ENCODE results near the gene LRP4.

Gene LRP4

DNA sequence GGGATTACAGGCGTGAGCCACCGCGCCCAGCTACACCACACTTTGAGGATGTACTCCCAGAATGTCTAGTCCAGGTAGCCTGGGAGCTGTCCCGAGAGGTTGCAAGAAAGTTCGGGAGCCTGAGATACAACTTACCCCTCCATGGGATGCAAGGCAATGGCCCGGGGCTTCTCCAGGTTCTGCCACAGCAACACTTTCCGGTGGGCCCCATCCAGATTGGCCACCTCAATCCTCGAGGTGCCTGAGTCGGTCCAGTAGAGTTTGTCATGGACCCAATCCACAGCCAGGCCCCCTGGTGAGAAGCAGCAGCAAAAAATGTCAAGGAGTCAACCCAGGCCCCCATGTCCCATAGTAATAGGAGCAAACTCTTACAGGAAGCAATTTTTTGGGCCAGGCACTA is 25.5 kb downstream of the LRP4 start:
- no peak for DNase-seq

DNA sequence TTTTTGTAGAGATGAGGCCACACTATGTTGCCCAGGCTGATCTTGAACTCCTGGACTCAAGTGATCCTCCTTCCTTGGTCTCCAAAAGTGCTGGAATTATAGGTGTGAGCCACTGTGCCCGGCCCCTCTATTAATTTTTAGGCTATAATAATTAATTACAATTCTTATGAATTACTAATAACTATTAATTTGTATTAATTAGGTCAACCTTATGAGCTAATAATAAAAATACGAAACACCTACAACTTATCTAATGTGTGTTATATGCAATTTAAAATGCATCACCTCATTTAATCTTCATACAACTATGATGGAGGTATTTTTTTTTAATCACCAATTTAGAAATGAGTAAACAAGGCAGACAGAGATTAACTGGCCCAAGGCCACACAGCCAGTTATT is 26.2 kb downstream of the LRP4 start:
- DNase-seq = no peak

DNA sequence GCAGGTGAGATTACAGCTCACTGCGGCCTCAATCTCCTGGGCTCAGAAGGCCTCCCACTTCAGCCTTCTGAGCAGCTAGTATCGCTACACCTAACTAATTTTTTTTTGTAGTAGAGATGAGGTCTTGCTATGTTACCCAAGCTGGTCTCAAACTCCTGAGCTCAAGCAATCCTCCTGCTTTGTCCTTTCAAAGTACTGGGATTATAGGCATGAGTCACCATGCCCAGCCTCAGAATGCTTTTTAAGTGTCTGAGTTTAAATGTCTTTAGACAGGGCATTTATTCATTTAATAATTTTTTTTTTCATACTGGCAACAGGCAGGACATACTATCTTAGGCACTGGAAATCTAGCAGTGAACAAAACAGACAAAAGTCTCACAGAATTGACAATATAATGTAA is 27.7 kb downstream of the LRP4 start:
- DNase-seq = no peak

DNA sequence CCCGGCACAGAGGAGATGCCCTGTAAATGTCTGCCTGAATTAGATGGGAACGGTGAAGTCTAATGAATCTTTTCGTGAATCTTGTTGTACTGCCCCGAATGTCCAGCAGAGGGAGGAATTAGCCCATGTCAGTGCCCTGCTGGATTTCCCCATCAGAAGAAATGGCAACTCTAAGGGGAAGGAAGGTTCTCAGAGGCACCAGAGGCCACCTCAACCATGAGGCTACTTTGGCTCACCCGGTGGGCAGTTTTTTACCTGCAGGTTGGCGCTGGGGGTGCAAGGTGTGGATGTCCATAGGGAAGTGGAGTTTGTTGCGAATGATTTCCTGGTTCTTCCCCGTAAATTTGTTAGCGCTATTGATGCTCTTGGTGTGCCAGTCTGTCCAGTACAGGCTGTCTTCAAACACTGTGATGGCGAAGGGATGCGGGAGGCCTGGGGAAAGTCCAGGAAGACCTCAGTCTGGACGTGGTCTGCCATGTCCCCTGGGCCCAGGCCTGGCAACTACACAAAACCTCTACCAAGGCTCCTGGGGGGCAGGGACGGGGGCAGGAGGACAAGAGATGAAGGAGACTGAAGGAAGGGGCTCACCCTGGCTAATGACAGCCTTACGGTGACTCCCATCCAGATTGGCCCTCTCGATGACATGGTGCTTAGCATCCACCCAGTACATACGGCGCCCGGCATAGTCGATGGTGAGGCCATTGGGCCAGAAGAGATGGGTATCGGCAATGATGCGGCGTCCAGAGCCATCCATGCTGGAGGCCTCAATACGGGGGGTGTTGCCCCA is 28.5 kb downstream of the LRP4 start:
- peak; percentile 86 for DNase-seq

DNA sequence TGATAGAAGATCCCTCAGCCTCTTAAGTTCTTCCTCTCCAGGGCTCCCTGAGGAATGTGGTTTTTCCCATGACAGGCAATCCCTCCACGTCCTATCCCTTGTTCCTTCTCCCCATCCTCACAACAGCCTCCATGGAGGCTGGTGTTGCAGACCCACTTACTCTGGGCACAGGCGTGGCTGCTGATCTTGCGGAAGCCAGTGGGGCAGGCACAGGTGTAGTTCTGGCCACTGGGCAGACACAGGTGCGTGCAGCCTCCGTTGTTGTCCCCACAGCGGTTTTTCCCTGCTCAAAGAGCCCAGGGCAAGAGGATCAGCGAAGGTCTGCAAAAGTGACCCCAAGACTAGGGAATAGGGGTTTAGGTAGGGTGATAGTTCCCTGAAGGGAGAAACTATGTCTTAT is 29.1 kb downstream of the LRP4 start:
- no peak for DNase-seq

DNA sequence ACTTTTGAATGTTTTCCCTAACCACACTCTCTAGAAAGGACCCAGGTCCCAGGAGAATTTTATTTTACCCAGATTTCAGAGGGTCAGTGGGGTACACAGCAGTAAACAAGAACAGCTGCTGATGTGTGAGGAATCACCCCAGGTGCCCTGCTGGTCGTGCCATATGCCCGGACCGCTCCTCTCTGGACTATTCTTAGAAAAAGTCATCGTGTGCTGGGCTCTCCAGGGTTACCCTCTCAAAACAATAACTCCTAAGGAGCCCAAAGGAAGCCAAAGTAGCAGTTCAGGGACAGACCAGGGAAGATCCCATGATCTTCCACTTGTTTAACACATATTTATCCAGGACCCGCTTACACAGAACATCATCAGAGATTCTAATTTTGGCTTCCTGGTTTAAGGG is 29.7 kb downstream of the LRP4 start:
- no peak for DNase-seq

DNA sequence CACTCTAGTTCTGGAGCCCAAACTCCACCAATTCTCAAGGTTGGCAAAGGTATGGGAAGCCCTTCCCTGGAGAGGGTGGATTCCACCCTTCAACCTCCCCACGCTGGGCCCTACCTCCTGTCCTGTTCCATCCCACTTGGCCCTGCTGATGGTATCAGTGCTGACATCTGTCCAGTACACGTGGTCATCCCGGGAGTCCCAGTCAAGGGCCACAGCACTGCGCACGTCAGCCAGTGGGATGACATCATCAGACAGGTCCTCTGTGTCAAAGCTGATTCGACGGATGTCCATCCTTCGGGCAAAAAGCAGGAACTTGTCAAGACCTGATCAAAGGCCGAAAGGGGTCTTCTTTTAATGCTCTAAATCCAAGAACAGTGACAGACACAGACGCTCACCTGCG is 32.1 kb downstream of the LRP4 start:
- no peak for DNase-seq

DNA sequence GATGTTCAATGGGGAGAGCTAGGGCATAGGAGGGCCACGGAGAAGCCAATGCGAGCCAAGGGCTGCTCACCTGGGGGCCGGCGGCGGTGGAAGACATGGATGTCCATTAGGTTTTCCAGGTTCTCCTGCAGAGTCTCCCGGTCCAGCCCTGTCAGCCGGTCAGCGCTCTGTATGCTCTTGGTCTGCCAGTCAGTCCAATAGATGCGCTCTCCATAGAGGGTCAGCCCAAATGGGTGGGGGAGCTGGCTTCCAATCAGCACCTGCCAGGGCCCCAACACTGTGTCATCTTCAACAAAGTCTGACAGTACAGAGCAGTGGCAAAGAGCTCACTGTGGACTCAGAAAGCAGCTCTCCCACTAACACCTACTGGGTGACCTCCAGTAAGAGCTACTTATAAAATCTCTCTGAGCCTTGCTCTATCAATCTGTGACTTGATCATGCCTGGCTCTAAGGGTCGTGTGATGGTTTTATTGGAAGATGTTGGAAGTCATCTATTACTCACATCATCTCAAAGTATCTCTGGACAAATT is 39.2 kb downstream of the LRP4 start:
- no peak for DNase-seq

DNA sequence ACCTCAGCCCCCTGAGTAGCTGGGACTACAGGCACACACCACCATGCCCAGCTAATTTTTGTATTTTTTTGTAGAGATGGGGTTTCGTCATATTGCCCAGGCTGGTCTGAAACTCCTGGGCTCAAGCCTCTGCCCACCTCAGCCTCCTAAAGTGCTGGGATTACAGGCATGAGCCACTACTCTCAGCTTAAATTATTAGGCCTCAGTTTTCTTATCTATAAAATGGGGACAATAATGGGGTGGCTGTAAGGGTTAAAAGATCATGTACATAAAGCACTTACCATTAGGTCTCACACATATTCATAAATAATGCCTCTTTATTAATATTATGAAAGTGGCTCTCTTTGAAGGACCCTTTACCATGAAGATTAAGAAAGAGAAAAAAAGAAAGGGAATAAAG is 40.8 kb downstream of the LRP4 start:
- DNase-seq = no peak

DNA sequence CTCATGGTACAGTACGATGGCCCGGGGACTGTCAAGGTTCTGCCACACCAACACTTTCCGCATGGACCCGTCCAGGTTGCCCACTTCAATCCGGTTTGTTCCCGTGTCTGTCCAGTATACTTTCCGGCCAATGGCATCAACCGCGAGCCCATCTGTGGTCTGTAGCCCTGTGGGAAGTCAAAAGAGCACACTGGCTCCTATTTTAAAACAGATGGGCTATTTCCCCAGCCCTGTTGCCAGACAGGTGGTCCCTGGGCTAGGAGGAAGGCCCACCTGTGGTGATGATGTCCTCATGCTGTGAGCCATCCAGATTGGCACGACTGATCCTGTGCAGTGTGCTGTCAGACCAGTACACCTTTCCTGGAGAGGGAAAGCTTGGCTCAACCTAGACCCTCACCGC is 41.9 kb downstream of the LRP4 start:
- no peak for DNase-seq

DNA sequence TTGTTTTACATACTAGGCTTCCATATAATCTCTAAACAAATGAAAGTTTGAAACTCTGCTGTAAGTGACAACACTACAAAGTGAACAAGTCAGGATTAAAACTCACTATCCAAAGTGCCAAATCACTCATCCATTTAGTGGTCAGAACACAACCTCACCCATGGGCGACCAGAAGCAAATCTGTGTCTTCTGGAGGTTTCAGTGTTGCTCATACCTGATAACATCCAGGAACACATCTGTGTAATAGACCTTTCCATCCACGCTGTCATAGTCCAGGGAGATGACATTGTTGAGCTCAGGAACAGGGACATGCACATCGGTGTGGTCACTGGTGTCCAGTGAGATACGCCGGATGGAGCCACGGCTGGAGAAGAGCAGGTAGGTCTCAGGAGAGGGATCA is 43.8 kb downstream of the LRP4 start:
- no peak for DNase-seq

DNA sequence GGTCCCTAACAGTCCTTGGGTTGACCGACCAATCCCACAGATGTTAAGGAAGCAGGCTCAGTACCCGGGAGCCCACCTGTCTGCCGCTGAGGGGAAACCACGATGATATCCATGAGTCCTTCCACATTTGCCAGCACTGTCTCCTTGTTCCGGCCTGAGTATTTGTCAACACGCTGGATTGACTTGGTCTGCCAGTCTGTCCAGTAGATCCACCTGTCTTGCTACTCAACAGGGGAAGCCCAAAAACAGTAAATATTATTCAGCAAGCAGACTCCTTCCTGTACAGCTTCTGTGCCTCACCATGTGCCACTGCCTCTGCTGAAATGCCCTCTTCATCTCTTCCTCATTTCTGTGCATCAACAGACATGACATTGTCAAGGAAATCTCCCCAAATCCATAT is 49.4 kb downstream of the LRP4 start:
- no peak for DNase-seq

DNA sequence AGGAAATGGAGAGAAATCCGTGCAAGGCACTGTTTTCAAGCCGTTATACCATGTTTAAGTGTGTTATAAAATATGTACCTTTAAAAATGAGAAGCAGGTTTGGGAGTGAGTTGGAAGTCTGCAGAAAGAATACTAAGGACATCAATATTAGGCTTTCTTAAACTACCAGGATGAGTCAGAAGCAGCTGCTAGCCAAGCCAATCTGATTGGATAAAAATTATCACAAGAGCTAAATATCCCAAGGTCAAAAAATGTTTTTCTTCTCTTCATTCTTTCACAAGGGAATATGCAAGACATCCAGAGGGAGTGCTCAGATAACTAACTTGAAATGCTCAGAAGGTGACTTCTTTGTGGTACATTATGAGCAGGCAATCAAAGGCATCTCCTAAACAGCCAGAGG is 53.0 kb downstream of the LRP4 start:
- no peak for DNase-seq

DNA sequence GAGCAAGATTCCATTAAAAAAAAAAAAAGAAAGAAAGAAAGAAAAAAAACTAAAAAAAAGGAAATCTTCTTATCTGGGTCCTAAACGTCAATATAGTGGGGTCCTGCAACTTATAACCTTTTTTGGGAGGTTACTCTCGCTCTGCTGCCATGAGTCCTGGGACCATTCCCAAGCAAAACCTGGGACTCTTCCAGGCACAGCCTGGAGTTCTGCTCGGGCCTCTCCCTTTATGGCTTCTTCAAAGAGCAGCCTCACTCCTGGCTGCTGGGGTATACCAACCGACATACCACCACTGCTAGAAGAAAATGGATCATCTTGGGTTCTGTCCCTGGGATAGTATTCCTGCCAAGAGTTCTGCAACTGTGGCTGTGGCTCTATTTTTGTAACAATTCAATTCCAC is 58.1 kb downstream of the LRP4 start:
- no peak for DNase-seq

DNA sequence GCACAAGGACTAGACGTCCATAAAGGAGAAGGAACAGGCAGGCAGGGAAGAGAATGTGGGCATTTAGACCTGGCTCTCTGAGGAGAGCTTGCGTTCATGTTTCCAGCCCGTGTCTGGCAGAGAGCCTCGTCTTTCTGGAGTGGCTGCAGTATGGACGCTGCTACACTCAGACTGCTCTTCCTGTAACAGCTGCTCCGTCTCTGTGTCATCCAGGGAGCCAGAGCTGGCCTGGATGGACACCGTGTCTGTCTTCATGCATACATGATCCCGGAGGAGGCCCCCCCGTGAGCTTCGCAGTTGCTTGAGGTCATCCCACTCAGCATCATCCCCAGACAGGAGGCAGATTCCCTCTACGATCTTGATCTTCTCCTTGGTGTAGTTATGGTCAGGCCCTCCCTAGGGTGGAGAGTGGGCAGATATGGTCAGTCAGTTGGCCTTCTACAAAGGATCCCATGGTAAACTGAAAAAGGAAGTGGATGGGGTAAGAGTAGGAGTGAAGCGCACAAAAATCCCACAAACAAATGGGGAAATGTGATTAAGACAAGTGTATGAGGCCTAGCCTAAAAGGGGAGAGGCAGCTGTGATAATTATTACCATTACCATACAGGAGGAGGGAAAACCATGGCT is 59.3 kb downstream of the LRP4 start:
- no peak for DNase-seq

DNA sequence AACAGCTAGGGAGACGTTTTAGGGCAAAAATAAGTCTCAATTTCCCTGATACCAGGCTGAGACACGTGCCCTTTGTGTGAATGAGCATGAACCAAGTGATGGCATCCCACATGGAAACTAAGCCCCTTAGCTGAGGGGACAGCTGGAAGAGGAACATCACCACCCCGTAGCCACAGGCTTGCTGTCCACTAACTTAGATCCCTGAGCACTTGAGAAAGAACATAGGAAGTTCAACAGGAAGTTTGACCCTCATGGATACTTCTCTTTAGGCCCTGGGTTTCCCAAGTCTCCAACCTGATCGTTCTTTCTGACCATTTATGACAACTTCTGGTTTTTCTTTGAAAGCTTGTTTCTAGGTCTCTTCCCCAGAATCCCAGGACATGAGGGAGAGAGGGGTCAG is 60.7 kb downstream of the LRP4 start:
- DNase-seq = no peak

DNA sequence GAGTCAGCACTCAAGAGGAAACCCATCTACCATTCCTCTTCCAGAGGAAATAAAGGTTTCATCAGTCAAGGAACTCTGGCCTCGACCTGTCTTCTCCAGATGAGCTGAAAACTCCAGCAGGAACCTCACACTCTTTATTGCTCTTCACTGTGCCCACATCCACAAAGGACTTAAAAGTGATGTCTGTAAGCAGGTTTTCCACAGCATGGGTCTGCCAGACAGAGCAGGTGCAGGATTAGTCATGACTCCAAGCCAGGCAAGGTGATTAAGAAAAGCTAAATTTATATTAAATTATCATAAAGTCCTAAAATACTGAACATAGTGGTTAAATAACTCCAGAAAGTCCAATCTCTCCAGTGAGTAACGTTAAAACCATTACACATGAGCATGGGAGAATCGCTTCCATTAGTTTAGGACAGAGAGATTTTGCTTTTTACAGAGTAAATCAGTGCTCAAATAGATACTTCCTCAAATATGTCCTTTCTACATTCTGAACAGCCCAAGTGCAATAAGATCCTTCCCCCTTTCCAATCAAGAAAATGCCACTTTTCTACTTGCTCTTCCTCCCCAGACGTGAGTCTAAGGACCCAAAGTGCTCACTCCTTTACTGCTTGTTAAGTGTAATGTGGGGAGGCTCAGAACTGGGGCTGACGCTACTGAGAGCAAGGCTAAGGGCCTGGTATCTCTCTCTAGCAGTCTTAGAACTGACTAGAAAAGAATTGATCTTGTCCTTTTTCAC is 61.6 kb downstream of the LRP4 start:
- DNase-seq = no peak

DNA sequence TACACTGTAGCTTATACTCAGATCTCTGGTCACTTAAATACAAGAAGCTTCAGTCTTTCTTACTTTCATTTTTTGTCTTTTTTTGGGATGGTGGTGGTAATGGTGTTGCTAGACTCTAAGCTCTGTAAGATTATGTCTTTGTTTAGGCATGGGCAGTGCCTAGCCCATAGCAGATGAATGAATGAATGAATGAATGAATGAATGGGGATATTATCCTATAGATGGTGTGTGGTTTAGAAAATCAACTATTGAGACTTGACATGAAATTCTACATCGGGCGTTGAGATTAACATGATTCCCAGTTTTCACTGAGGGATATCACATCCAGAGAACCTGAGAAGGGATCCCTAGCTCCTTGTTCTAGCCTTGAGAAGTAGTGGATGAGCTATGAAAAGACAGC is 62.5 kb downstream of the LRP4 start:
- DNase-seq = no peak

DNA sequence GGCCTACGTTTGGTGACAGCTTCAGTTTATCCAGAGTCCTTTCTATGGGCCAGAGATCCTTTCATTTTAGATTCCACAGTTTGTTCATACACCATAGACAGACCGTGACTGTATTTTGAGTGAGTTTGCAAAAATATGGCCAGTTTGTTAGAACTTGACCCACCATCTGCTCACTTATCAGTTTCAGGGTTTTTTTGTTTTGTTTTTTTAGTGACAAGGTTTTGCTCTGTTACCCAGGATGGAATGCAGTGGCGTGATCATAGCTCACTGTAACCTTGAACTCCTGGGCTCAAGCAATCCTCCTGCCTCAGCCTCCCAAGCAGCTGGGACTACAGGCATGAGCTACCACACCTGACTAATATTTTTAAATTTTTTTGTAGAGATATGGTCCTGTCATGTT is 63.2 kb downstream of the LRP4 start:
- DNase-seq = no peak

DNA sequence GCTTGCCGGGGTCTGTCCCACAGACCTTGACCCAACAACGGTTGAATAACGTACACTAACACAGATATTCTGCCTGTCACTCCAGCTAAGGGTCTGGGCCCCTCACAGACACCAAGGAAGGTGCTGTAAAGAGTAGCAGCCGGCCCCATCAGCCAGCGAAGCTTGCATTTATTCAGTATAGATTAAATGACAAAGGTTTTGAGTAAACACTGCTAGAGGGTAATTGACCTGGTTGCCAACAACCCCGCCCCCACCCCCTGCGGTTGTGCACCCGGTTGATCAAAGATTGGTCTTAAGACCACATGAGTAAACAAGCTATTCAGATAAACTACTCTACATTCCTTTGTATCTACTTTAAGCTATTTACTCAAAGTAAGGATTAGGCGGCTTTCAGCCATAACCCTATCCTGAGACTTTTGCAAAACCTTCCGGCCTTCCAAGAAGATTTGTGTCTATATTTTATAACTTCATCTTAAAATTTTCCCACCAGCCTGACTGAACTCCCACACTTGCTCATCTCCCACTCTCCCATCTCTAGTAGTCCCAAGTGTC is 67.4 kb downstream of the LRP4 start:
- no peak for DNase-seq

DNA sequence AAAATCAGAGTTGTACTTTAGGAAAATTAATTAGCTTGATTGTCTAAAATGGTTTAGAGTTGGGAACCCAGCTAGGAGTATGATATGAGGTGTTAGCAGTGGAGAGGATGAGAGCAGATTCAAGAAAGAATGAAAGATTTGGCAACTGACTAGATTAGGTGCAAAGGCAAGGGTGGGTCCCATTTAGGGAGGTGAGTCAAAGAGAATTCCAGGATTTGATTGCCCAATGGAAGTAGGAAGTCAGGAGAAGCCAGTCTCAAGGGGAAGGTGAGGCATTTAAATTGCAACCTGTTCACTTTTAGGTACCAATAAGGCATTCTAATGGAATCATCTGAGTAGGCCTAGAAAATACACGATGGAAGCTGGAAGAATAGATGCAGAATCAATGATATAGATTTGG is 68.7 kb downstream of the LRP4 start:
- no peak for DNase-seq

DNA sequence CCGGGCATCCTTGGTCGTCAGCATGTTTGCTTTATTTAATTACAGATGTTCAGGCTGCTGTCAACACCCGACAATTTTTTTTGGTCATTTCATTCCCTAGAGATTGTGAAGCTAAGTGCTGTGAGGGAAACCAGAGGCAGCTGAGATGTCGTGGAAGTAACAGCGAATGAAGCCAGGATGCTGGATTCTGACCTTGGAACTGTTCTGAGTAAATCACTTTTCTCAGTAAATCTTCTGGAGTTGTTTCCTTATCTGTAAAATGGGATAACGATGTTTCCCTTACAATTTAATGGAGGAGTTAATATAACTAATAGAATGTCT is 71.9 kb downstream of the LRP4 start:
- no peak for DNase-seq

DNA sequence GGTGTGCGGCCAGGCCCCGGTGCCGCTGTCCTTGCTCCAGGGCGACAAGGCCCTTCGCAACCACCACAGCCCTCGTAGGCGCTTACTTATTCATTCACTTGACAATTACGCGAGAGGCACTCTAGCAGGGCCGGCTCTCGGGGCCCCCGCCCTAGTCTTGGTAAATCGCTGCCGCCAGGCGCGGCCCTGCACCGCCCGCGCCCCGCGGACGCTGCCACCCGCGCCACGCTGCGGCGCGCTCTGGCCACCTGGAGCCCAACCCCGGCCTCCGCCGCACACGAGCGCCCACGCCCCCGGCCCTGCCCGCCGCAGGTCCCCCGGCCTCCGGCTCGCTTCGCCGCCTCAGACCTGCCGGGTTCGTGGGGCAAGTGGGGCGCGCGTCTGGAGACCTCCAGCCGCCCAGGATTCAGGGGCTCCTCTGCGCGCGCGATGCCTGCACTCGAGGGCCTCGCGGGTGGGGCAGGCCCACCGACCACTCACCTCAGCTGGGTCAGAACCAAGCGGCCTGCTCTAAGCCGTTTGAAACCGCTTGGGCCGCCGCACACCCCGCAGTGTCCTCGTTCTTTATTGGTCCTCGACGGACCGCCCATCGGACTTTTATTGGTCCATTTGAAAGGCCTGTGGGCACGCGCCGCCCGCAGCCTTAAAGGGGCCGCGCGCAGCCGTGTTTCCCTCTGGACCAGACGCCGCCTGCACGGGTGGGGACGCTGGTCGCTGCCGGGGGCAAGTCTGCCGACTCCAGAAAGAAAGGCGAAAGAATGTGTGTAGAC is 72.4 kb downstream of the LRP4 start, which contains the start of gene CKAP5:
TSS of gene CKAP5 (minus strand) at position 541 of the 770 bp plus-strand sequence. CDS start 25,049 bp downstream, outside the sequence.
- peak; percentile 92 for DNase-seq

Measured in activated CD8-positive, alpha-beta memory T cell treated with anti-CD3 and anti-CD28 coated beads, Interleukin-2, amount 50 U/mL, for 48 hours (primary cell).